Choroid plexus epithelial cell (primary cell): Measurements from ENCODE around the gene LGMN.

Experiments
- DNase-seq: peaks from one replicate; pipeline ENCODE4 v3.0.0-alpha.2; 2010; ENCODE audit warnings: low read depth
- H3K4me3 ChIP-seq: 2 replicates; pipeline ENCODE4 v1.5.1; 2011; ENCODE audit warnings: low read depth, mild to moderate bottlenecking, control low read depth, low read length, moderate library complexity
- TF ChIP-seq, protein P1 (sequence below): conservative IDR thresholded peaks from 2 replicates; pipeline ENCODE4 v1.5.1; 2011; ENCODE audit warnings: low read depth, mild to moderate bottlenecking, control low read depth, inconsistent platforms, low read length, moderate library complexity

The LGMN gene

DNA sequence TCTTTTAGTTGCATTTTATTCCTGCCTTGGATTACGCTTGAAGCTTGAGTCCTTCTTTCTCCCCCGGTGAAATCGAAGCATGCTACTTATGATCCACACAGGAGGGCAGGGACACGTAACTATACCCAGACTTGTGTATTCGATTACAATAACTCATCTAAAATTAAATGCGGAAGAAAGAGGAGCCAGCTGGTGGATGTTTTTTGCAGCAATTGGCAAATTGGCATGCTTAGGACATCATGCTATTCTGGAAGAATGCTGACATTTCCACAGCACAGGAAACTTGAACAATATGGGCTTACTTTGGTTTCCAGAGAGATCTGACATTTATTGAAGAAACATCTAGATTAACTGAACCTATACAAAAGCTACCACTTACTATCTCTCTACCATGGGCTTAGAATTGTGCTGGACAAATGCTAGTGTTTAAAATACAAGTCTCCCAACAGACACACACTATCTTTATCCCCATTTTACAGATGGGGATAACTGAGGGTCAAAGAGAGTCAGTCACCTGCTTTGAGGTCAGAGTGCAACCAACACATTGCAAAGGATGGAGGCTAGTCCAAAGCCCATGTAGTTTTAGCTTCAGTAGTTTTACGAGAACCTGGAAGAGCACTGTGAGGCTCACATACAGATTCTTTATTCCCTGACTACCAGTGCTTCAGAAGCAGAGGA, 36.3 kb downstream of the LGMN start:
- TF ChIP-seq, protein P1, sequence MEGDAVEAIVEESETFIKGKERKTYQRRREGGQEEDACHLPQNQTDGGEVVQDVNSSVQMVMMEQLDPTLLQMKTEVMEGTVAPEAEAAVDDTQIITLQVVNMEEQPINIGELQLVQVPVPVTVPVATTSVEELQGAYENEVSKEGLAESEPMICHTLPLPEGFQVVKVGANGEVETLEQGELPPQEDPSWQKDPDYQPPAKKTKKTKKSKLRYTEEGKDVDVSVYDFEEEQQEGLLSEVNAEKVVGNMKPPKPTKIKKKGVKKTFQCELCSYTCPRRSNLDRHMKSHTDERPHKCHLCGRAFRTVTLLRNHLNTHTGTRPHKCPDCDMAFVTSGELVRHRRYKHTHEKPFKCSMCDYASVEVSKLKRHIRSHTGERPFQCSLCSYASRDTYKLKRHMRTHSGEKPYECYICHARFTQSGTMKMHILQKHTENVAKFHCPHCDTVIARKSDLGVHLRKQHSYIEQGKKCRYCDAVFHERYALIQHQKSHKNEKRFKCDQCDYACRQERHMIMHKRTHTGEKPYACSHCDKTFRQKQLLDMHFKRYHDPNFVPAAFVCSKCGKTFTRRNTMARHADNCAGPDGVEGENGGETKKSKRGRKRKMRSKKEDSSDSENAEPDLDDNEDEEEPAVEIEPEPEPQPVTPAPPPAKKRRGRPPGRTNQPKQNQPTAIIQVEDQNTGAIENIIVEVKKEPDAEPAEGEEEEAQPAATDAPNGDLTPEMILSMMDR = no peak
- no peak for DNase-seq
- H3K4me3 ChIP-seq = no peak overlapping the region

DNA sequence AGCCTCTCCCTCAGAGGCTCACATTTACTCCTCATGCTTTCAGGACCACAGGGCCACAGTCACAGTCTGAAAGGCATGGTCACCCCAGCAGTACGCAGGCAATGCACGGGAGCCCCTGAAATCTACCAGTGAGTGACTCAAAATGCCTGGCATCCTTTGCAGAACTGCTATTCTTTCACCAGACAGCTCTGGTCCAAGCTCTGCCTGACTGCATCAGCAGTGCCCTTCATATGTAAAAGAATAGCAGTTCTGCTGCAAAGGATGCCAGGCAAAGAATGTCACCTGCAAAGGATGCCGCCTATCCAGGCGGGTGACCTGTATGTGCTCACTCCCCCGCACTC, 38.5 kb downstream of the LGMN start:
- TF ChIP-seq, protein P1 = no peak
- no peak overlapping the region for H3K4me3 ChIP-seq
- no peak for DNase-seq

DNA sequence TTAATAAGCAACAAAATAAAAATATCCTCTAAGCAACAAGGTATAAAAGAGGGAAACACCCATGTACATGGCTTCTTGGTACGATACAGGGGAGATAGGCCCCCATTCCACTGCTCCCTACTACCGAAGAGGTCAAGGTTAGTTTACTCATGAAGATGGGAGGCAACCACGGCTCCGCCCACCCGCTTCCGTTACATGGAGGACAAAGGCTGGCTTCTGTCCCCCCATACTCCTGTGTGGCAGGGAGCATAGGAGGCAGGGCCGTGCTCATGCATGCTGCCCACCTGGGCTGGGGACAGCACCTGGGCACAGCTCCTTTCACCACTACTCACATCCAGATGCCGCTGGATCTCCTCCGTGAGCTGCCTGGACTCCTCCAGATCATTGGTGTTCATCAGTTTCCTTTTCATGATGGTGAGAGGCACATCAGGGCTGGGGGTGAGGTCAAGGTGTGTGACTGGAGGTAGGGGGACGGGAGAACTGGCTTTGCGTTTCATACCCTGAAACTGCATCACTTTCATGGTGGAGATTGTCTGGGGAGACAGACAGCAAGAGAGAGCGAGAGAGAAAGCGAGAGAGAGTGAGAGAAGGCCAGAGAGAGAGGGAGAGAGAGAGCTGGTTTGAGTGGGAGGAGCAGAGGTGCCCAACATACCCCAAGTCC, 39.0 kb downstream of the LGMN start:
- TF ChIP-seq, protein P1 = no peak
- no peak for DNase-seq
- no peak overlapping the region for H3K4me3 ChIP-seq

DNA sequence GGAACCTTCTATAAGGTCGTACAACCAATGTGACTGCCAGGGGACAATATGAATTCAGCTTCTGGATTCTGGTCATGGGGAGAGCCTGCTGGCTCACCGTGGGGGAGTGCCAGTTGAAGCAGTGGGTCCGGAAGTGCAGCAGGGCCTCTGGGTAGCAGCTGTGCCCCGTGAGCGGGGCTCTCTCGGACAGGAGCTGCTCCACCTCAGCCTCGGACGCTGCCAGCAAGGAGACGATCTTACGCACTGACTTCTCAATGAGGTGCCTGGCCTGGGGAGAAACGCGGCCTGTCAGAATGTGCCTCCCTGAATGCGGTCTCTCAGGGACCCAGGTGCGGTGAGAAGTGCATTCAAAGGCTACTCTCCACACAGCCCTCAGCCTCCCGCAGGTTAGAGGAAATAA, 42.0 kb downstream of the LGMN start:
- DNase-seq = no peak
- TF ChIP-seq, protein P1 = no peak
- no peak overlapping the region for H3K4me3 ChIP-seq

DNA sequence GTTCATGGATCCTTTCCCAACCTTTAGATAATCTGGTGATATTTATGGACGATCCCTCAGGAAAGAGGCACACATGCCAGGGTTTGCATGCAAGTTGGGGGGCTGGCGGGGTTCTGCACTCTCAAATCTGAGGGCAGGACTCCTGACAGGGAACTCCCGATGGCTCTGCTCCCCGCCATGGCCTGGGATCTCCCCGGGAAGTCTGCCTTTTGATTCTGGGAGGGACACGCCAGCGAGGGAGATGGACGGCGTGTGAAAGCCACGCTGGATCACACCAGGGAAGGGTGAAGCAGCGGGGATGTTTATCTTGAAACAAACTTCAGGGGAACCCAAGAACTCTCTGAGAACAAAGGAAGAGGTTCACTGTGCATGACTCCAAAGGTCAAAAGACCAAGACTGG, 43.6 kb downstream of the LGMN start:
- no peak for DNase-seq

DNA sequence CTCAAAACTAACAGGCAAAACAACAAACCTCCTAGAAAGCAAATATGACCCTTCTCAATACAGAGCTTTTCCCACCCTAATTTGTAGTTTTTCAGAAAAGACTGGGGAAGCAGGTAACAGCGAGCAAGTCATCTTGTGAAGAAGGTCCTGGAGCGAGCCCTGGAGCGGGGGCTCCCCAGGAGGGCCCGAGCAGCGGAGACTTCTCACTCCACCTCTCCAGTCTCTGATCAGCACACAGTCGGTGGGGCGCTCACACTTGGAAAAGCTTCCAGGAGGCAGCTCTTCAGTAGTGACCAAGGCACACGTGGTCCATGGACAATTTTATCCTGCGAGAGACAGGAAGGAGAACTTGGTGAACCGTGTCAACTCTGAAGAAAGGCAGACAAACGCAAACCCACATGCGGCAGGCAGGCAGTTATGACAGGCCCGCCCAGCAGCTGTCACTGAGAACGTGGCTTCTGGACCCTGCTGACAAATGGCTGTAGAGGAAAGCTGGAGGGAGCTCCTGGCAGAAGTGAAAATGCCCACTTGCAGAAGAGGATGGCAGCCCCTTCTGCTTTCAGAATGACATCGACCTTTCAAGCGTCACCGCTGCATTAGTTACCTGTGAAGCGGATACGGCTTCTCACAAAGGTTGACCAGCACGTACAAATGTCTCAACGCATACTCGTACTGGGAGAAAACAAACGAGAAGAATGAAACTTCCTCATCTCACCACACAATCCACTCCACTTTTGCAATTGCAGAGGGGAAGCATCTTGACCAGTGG, 44.2 kb downstream of the LGMN start:
- TF ChIP-seq, protein P1 = no peak
- DNase-seq = no peak
- no peak overlapping the region for H3K4me3 ChIP-seq

More for the DNA sequence above, 43.6 kb downstream of the LGMN start:
- TF ChIP-seq, protein P1 = no peak
- no peak overlapping the region for H3K4me3 ChIP-seq
